Loucy (cell line): Measurements from ENCODE around the gene ZBTB38.

ENCODE experiments used
- H2AFZ ChIP-seq: fragments of 200-600 bp; sonication (generic); 2 replicates; pipeline ENCODE4 v1.6.0; 2016; ENCODE audit warnings: antibody characterized with exemption, mild to moderate bottlenecking, low read length, moderate library complexity
- H3F3A ChIP-seq: fragments of 200-600 bp; 2 replicates; pipeline ENCODE4 v1.6.0; 2016; ENCODE audit warnings: antibody characterized with exemption, low read depth, mild to moderate bottlenecking
- H3K27me3 ChIP-seq: fragments of 200-600 bp; sonication (generic); 2 replicates; pipeline ENCODE4 v1.6.1; 2014; ENCODE audit warnings: low read length, mild to moderate bottlenecking; ENCODE audit not compliant: insufficient read depth, poor library complexity, severe bottlenecking
- H3K36me3 ChIP-seq: fragments of 200-600 bp; sonication (generic); 2 replicates; pipeline ENCODE4 v1.6.1; 2016; ENCODE audit warnings: low read length; ENCODE audit not compliant: insufficient read depth
- H3K4me1 ChIP-seq: fragments of 200-600 bp; sonication (generic); 2 replicates; pipeline ENCODE4 v1.5.1; 2014; ENCODE audit warnings: low read length, mild to moderate bottlenecking; ENCODE audit not compliant: insufficient read depth, poor library complexity, severe bottlenecking
- H3K4me2 ChIP-seq: fragments of 200-600 bp; sonication (generic); 2 replicates; pipeline ENCODE4 v1.6.0; 2014; ENCODE audit warnings: antibody characterized with exemption, low read length, low read depth, mild to moderate bottlenecking; ENCODE audit not compliant: poor library complexity, severe bottlenecking
- H3K4me3 ChIP-seq: fragments of 200-600 bp; sonication (generic); 2 replicates; pipeline ENCODE4 v1.5.1; 2014; ENCODE audit warnings: low read length, mild to moderate bottlenecking, mixed read lengths; ENCODE audit not compliant: poor library complexity, severe bottlenecking
- H3K79me2 ChIP-seq: fragments of 200-600 bp; sonication (generic); 2 replicates; pipeline ENCODE4 v1.6.1; 2014; ENCODE audit warnings: low read length; ENCODE audit not compliant: insufficient read depth
- H3K9ac ChIP-seq: fragments of 200-600 bp; sonication (generic); 2 replicates; pipeline ENCODE4 v1.6.0; 2014; ENCODE audit warnings: mild to moderate bottlenecking, low read depth, low read length, moderate library complexity; ENCODE audit not compliant: poor library complexity, severe bottlenecking
- H3K9me2 ChIP-seq: fragments of 200-600 bp; sonication (generic); replicated peaks from 2 replicates; pipeline ENCODE4 v1.6.1; 2016; ENCODE audit warnings: low read depth, low read length, mixed read lengths
- H3K9me3 ChIP-seq: fragments of 200-600 bp; sonication (generic); 2 replicates; pipeline ENCODE4 v1.6.1; 2014; ENCODE audit warnings: mild to moderate bottlenecking, antibody characterized with exemption, low read length, low read depth; ENCODE audit not compliant: insufficient read depth
- H4K20me1 ChIP-seq: fragments of 200-600 bp; sonication (generic); 2 replicates; pipeline ENCODE4 v1.6.0; 2014; ENCODE audit warnings: antibody characterized with exemption, low read length, mild to moderate bottlenecking; ENCODE audit not compliant: insufficient read depth, poor library complexity, severe bottlenecking
- EZH2phosphoT487 ChIP-seq: fragments of 200-600 bp; IDR thresholded peaks from 2 replicates; pipeline ENCODE4 v1.6.1; 2018; ENCODE audit warnings: antibody characterized with exemption, mild to moderate bottlenecking, moderate library complexity, borderline replicate concordance
- TF ChIP-seq, protein P1 (sequence below): fragments of 200-600 bp; sonication (generic); conservative IDR thresholded peaks from 2 replicates; pipeline ENCODE4 v1.5.1; 2014; ENCODE audit warnings: mild to moderate bottlenecking, antibody characterized with exemption, low read length

ZBTB38 gene

DNA sequence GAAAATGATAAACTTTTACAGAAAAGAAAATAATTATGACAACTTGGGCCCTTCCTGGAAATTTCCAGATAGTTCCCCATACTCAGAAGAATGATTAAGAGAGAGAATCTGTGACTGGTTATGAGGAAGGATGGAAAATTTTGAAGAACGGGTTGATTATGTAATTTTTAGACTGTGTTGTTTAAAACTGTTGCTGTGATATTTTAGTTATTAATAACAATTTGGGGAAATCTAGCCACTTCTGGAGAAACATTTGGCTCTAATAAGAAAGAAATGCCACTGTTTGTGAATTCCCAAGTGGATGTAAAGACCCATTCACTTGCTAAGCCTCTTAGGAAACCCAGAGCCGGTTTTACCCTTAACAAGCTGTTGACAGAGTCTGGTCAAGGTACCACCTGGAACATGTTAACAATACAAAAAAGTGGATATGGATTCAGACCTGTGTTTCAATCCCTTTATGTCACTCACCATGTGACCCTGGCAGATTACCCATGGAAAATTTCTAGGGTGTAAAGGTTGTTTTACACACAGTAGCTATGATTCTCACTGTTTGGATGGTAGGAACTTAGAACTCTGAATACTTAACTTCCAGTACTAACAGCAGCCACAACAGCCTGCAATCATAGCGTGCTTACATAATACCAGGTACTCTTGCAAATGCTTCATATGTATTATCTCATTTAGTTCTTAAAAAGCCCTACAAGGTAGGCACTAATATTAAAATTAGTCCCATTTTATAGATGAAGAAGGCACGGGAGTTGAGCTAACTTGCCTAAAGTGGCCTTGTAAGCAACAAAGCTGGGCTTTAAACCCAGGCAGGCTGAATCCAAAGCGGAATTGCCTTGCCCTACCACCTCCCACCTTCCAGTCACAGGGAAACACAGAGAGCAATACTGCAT is 32.0 kb downstream of the ZBTB38 start:
- Histone ChIP-seq H3K9ac (no peak overlapping the region), H3K4me1 (peaks cover 3% of the 10 kb centered on the region), H3K4me2 (no peak overlapping the region)

DNA sequence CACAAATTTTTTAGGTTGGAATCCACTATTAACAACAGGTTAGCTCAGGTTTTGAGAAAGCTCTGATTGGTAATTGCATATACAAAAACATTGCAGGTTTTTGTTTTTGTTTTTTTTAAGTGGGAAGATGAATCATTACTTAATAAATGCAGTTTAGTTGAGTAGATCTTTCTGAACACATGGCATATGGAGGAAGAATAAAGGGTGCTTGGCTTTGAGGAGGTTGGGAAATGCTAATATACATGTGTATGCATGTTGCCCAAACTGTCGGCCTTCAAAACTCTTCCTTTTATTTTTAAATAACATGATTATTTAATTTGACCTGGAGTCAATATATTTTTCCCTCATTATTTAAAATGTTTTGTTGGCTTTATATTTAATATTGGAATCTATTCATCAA is 32.8 kb downstream of the ZBTB38 start:
- Histone ChIP-seq H3K4me3 (no peak overlapping the region), H4K20me1 (no peaks in the 10 kb centered on the region), H3K36me3 (no peaks in the 10 kb centered on the region), H3K4me2 (no peak overlapping the region), H3K9me3 (no peaks in the 10 kb centered on the region; the same call in 1 of the 2 replicates), H3K9me2 (no peaks in the 10 kb centered on the region), H3K27me3 (no peaks in the 10 kb centered on the region), H3K4me1 (peaks cover 3% of the 10 kb centered on the region), H3K9ac (no peak overlapping the region), H2AFZ (no peak overlapping the region), H3F3A (no peaks in the 10 kb centered on the region), H3K79me2 (no peaks in the 10 kb centered on the region)
- TF ChIP-seq, protein P1, sequence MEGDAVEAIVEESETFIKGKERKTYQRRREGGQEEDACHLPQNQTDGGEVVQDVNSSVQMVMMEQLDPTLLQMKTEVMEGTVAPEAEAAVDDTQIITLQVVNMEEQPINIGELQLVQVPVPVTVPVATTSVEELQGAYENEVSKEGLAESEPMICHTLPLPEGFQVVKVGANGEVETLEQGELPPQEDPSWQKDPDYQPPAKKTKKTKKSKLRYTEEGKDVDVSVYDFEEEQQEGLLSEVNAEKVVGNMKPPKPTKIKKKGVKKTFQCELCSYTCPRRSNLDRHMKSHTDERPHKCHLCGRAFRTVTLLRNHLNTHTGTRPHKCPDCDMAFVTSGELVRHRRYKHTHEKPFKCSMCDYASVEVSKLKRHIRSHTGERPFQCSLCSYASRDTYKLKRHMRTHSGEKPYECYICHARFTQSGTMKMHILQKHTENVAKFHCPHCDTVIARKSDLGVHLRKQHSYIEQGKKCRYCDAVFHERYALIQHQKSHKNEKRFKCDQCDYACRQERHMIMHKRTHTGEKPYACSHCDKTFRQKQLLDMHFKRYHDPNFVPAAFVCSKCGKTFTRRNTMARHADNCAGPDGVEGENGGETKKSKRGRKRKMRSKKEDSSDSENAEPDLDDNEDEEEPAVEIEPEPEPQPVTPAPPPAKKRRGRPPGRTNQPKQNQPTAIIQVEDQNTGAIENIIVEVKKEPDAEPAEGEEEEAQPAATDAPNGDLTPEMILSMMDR, result no peak
- no peak for TF ChIP-seq EZH2phosphoT487

More for the DNA sequence above, 32.0 kb downstream of the ZBTB38 start:
- no peaks in the 10 kb centered on the region for H3K79me2 ChIP-seq
- TF ChIP-seq, protein P1, result no peak
- TF ChIP-seq EZH2phosphoT487, result no peak
- H3F3A ChIP-seq, result no peaks in the 10 kb centered on the region
- H3K27me3 ChIP-seq, result no peaks in the 10 kb centered on the region
- H2AFZ ChIP-seq, result no peak overlapping the region
- H3K9me3 ChIP-seq, result no peaks in the 10 kb centered on the region; the same call in 1 of the 2 replicates
- H3K36me3 ChIP-seq, result no peaks in the 10 kb centered on the region
- no peaks in the 10 kb centered on the region for H3K9me2 ChIP-seq
- no peaks in the 10 kb centered on the region for H4K20me1 ChIP-seq
- no peak overlapping the region for H3K4me3 ChIP-seq

DNA sequence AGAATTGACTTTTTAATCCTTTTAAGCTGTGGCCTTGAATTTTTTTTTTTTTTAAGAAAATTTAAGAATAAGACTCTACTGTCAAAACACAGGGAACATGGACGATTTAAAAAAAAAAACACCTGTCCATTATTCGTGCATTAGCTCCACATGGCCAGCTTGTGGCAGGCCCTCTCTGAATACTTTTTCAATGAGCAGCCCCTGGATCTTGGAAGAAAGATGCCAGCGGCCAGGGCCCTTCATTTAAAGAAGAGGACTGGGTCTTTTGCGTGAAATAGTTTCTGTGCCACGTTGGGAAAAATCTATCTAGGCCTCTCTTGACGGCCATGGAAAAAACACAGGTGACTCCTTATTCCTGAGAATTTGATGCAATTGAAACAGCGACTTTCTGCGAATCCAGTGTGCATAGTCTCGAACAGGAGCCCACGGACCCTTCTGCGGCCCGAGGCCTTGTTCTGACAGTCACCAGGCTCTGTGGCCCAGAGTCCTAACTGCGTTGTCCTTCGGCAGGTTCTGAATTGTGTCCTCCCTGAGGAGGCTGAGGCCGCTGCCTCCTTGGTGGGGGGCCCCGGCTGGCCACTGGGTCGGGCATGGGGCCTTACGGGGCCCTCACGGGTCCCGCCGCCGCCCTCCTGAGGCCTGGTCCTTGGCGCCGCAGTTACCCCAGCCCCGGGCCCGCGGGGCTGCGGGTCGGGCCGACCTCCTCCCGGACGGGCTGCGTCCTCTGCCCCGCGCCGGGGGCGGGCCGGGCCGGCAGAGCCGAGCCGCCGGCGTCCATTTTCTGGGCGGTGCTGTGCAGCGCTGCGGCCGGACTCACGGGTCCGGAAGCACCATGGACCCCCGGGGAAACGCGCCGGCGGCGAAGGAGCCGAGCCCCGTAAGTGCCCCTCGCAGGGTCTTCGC is 33.5 kb downstream of the ZBTB38 start:
- TF ChIP-seq, protein P1, result no peak
- TF ChIP-seq EZH2phosphoT487, result no peak
- Histone ChIP-seq H3K36me3 (no peaks in the 10 kb centered on the region), H2AFZ (peak overlapping the region; percentile 87), H3K4me2 (peak overlapping the region; percentile 51), H3F3A (no peaks in the 10 kb centered on the region), H3K9me3 (no peaks in the 10 kb centered on the region; the same call in 1 of the 2 replicates), H3K9me2 (no peaks in the 10 kb centered on the region), H4K20me1 (no peaks in the 10 kb centered on the region), H3K79me2 (no peaks in the 10 kb centered on the region), H3K4me1 (peaks cover 3% of the 10 kb centered on the region), H3K27me3 (no peaks in the 10 kb centered on the region), H3K4me3 (peak overlapping the region; percentile 69), H3K9ac (no peak overlapping the region)
